Fibroblast of pulmonary artery (primary cell): Measurements from ENCODE around the gene SPRR4.
"Not testable (repeated sequence)": the region's sequence is repeated elsewhere in the genome, so short reads cannot be mapped to it uniquely, and the experiment has no call there.

ENCODE experiments used
- DNase-seq: peaks from one replicate; pipeline ENCODE4 v3.0.0-alpha.2; 2010; ENCODE audit warnings: low read depth
- H3K4me3 ChIP-seq: replicated peaks from 2 replicates; pipeline ENCODE4 v1.5.1; 2011; ENCODE audit warnings: low read depth, mild to moderate bottlenecking, control low read depth, low read length, moderate library complexity
- TF ChIP-seq, protein P1 (sequence below): IDR thresholded peaks from 2 replicates; pipeline ENCODE4 v1.5.1; 2011; ENCODE audit warnings: mild to moderate bottlenecking, control low read depth, low read length, inconsistent platforms; ENCODE audit errors: missing control alignments

Gene SPRR4

DNA sequence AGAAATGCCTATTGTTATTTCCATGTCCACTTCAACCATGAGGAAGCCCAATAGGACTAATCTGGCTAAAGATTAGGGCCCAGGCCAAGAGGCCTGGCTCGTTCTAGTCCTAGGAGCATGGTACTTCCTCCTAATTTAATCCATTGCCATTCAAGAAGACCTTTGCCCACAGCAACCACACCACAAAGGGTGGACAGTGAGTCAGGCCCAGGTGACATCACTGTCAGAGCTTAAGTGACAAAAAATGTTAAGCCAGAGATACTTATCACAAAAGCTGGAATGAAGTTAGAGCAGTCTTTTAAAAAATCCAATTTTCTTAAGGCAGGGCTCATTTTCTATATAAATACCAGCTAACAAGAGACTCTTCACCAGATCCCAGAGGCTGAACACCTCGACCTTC, 30.9 kb downstream of the SPRR4 start, which contains the start of gene SPRR3:
Gene SPRR3, plus strand, starts transcription at position 368 of the 400 bp plus-strand sequence. CDS start 1,272 bp downstream, outside the sequence.
- DNase-seq = no peak
- no peak within 1 kb of the TSS for H3K4me3 ChIP-seq
- TF ChIP-seq, protein P1, sequence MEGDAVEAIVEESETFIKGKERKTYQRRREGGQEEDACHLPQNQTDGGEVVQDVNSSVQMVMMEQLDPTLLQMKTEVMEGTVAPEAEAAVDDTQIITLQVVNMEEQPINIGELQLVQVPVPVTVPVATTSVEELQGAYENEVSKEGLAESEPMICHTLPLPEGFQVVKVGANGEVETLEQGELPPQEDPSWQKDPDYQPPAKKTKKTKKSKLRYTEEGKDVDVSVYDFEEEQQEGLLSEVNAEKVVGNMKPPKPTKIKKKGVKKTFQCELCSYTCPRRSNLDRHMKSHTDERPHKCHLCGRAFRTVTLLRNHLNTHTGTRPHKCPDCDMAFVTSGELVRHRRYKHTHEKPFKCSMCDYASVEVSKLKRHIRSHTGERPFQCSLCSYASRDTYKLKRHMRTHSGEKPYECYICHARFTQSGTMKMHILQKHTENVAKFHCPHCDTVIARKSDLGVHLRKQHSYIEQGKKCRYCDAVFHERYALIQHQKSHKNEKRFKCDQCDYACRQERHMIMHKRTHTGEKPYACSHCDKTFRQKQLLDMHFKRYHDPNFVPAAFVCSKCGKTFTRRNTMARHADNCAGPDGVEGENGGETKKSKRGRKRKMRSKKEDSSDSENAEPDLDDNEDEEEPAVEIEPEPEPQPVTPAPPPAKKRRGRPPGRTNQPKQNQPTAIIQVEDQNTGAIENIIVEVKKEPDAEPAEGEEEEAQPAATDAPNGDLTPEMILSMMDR = no peak

DNA sequence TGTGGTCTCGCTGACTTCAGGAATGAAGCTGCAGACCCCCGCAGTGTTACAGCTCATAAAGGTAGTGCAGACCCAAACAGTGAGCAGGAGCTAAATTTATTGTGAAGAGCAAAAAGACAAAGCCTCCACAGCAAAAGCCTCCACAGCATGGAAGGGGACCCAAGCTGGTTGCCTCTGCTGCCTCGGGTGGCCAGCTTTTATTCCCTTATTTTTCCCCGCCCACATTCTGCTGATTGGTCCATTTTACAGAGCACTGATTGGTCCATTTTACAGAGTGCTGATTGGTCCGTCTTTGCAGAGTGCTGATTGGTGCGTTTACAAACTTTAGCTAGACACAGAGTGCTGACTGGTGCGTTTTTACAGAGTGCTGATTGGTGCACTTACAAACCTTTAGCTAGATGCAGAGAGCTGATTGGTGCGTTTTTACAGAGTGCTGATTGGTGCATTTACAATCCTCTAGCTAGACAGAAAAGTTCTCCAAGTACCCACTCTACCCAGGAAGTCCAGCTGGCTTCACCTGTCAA, 40.8 kb downstream of the SPRR4 start:
- DNase-seq, H3K4me3 ChIP-seq: not testable (repeated sequence)

DNA sequence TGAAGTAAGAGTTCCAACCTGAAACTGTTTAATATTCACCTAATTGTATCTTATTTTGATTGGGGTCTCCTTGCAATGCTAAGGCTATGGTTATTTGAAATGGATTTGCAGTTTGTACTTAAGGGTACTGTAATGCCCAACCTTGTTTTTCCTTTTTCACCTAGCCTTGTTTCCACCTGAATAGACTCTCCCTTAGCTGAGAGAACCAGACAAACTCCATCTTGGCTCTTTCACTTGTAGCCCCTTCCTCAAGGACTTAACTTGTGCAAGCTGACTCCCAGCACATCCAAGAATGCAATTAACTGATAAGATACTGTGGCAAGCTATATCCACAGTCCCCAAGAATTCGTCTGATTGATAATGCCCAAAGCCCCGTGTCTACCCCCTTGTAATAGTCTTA, 51.4 kb downstream of the SPRR4 start:
- H3K4me3 ChIP-seq = not testable (repeated sequence)

More for the DNA sequence above, 51.4 kb downstream of the SPRR4 start:
- DNase-seq = not testable (repeated sequence)
